Activated CD8-positive, alpha-beta memory T cell treated with anti-CD3 and anti-CD28 coated beads, Interleukin-2, amount 50 U/mL, for 4 hours (primary cell): ENCODE measurements around the gene MYO7A.
A peak's percentile ranks its signal among the peaks of the same experiment; 100 is the strongest.

Experiments
- DNase-seq: peaks from one replicate; pipeline ENCODE4 v3.0.0-alpha.2; 2020

MYO7A gene

GRCh38 chr11:77112641-77113381 is 15.2 kb upstream of the MYO7A start:
- no peak for DNase-seq

GRCh38 chr11:77113382-77114088 is 14.5 kb upstream of the MYO7A start:
- DNase-seq, result no peak

- no peak for DNase-seq
Observed at GRCh38 chr11:77114089-77114463, 14.0 kb upstream of the MYO7A start.

- no peak for DNase-seq
Observed at GRCh38 chr11:77115181-77115611, 12.8 kb upstream of the MYO7A start.

GRCh38 chr11:77115956-77116355 is 12.1 kb upstream of the MYO7A start:
- no peak for DNase-seq

- no peak for DNase-seq
Observed at GRCh38 chr11:77117492-77117891, 10.6 kb upstream of the MYO7A start.

GRCh38 chr11:77118086-77118485 is 10.0 kb upstream of the MYO7A start:
- no peak for DNase-seq

- no peak for DNase-seq
Observed at GRCh38 chr11:77118971-77119370, 9.1 kb upstream of the MYO7A start.

GRCh38 chr11:77119531-77119936 is 8.5 kb upstream of the MYO7A start:
- no peak for DNase-seq

- no peak for DNase-seq
Observed at GRCh38 chr11:77120571-77120970, 7.5 kb upstream of the MYO7A start.

- no peak for DNase-seq
Observed at GRCh38 chr11:77121096-77121640, 6.9 kb upstream of the MYO7A start.

GRCh38 chr11:77121876-77122575 is 6.0 kb upstream of the MYO7A start:
- DNase-seq, result no peak

GRCh38 chr11:77122576-77123212 is 5.4 kb upstream of the MYO7A start:
- DNase-seq, result no peak

- no peak for DNase-seq
Observed at GRCh38 chr11:77123591-77123990, 4.5 kb upstream of the MYO7A start.

GRCh38 chr11:77124041-77124440 is 4.0 kb upstream of the MYO7A start:
- no peak for DNase-seq

GRCh38 chr11:77124488-77124887 is 3.6 kb upstream of the MYO7A start:
- DNase-seq, result no peak

- DNase-seq, result no peak
Observed at GRCh38 chr11:77125191-77125590, 2.9 kb upstream of the MYO7A start.

- DNase-seq, result no peak
Observed at GRCh38 chr11:77125695-77126094, 2.4 kb upstream of the MYO7A start.

GRCh38 chr11:77126156-77126775 is 1.8 kb upstream of the MYO7A start:
- no peak for DNase-seq

GRCh38 chr11:77126861-77127234 is 1.2 kb upstream of the MYO7A start:
- no peak for DNase-seq

GRCh38 chr11:77127235-77127911 is 673 bp upstream of the MYO7A start:
- peak; percentile 67 for DNase-seq
